ENCODE data around the gene PALD1.

GRCh38 chr10:70551971-70552422 lies 73.4 kb downstream of the PALD1 start:
- TF ChIP-seq CEBPB (IDR thresholded peaks at IDR 0.05) (no peak), YY1 (IDR thresholded peaks at IDR 0.05; ENCODE audit: low read depth) (no peak), TCF12 (IDR thresholded peaks at IDR 0.05; ENCODE audit: low read depth) (no peak), EGR1 (IDR thresholded peaks at IDR 0.05) (no peak)

All from Ishikawa (cell line).